GM12878 (cell line): ENCODE results near the gene TMEM91. TPM values are rescaled to one million over a fixed set of nuclear protein-coding genes. Genes with fewer than 3 reads are reported as not detected.

ENCODE experiments used
- BACH1 ChIP-seq: fragments of 450-650 bp; IDR thresholded peaks from 2 replicates; pipeline ENCODE4 v1.6.1; 2017; ENCODE audit warnings: mild to moderate bottlenecking, borderline replicate concordance
- BMI1 ChIP-seq: fragments of 450-650 bp; IDR thresholded peaks from 2 replicates; pipeline ENCODE4 v1.6.1; 2016; ENCODE audit warnings: mild to moderate bottlenecking, moderate library complexity, borderline replicate concordance
- CREM ChIP-seq: IDR thresholded peaks from 2 replicates; pipeline ENCODE4 v1.6.1; 2014; ENCODE audit warnings: antibody characterized with exemption, low read depth
- EED ChIP-seq: sonication (generic); IDR thresholded peaks from 2 replicates; pipeline ENCODE4 v1.6.1; 2016; ENCODE audit warnings: antibody characterized with exemption, low read depth
- ETV6 ChIP-seq, 2 experiments: fragments of 450-650 bp in 1 of 2; IDR thresholded peaks in 1 of 2; conservative IDR thresholded peaks in 1 of 2; 2 replicates each; pipeline ENCODE4 v1.6.1; 2014; ENCODE audit warnings: antibody characterized with exemption in 1 of 2, borderline replicate concordance in 1 of 2, low read depth in 1 of 2, mild to moderate bottlenecking in 1 of 2, moderate library complexity in 1 of 2
- GATAD2B ChIP-seq: fragments of 450-650 bp; conservative IDR thresholded peaks from 2 replicates; pipeline ENCODE4 v1.6.1; 2017; ENCODE audit warnings: low read depth, mild to moderate bottlenecking, moderate library complexity
- IKZF2 ChIP-seq, 2 experiments: fragments of 450-650 bp; IDR thresholded peaks; 2 replicates each; pipeline ENCODE4 v1.6.1; 2017; ENCODE audit warnings: mild to moderate bottlenecking in 2 of 2, moderate library complexity in 2 of 2
- KLF5 ChIP-seq: fragments of 450-650 bp; IDR thresholded peaks from 2 replicates; pipeline ENCODE4 v1.6.1; 2014; ENCODE audit warnings: mild to moderate bottlenecking; ENCODE audit not compliant: partially characterized antibody
- MTA3 ChIP-seq: IDR thresholded peaks from 2 replicates; pipeline ENCODE4 v1.6.1; 2012; ENCODE audit warnings: low read length, inconsistent platforms, borderline replicate concordance
- MXI1 ChIP-seq: fragments of 150-350 bp; IDR thresholded peaks from 2 replicates; pipeline ENCODE4 v1.6.1; 2011; ENCODE audit warnings: low read depth, mild to moderate bottlenecking, inconsistent platforms, low read length, improper control_type of control experiment
- POLR2AphosphoS5 ChIP-seq: IDR thresholded peaks from 2 replicates; pipeline ENCODE4 v1.6.1; 2011; ENCODE audit warnings: mild to moderate bottlenecking, low read length, inconsistent platforms
- ZBED1 ChIP-seq: IDR thresholded peaks from 2 replicates; pipeline ENCODE4 v1.6.1; 2016; ENCODE audit warnings: borderline replicate concordance
- polyA plus RNA-seq, 11 experiments: library from polyadenylated mRNA; depleted of rRNA in 4 of 11; unstranded in 6 of 11; stranded (reverse) in 5 of 11; fragments of >200 nt; fragmentation: Nextera tagmentation in 4 of 11; fragmentation: Illumina TruSeq in 1 of 11; extraction: Ambion mirVana in 4 of 11; extraction: Trizol in 1 of 11; gene quantifications; 1 replicate in 1 of 11; 2 replicates in 10 of 11; pipeline versions ENCODE4 v1.2.1 to v1.2.3, GENCODE V29; 2011 to 2016; ENCODE audit warnings: inconsistent platforms in 2 of 11, missing spikeins in 2 of 11, low read depth in 1 of 11
- total RNA-seq, 4 experiments: library from RNA; depleted of rRNA in 3 of 4; stranded (reverse); fragments of >200 nt in 3 of 4; fragmentation: Illumina TruSeq in 1 of 4; extraction: Trizol in 1 of 4; gene quantifications; 2 replicates each; pipeline versions ENCODE4 v1.2.1 to v1.2.3, GENCODE V29; 2013 to 2021
- TF ChIP-seq, protein P1 (sequence below): fragments of 450-650 bp; IDR thresholded peaks from 2 replicates; pipeline ENCODE4 v1.6.1; 2017; ENCODE audit warnings: mild to moderate bottlenecking, moderate library complexity
- TF ChIP-seq, protein P2 (sequence below): IDR thresholded peaks from 2 replicates; pipeline ENCODE4 v1.6.1; 2011; ENCODE audit warnings: low read depth, low read length, improper control_type of control experiment, borderline replicate concordance
- TF ChIP-seq, protein P3 (sequence below): IDR thresholded peaks from 2 replicates; pipeline ENCODE4 v1.6.1; 2011; ENCODE audit warnings: borderline replicate concordance, low read depth, mild to moderate bottlenecking, moderate library complexity, low read length; ENCODE audit not compliant: insufficient read depth, poor library complexity, severe bottlenecking

TMEM91 gene
- total and polyA plus RNA-seq, 10 of the 15 experiments (the other 5 are each of a cell fraction or from before 2014, with no cell fraction given) = 1.5 to 5.5 (median 2.7) TPM

GRCh38 chr19:41327576-41328156 is 48.7 kb upstream of the TMEM91 start (continued):
- TF ChIP-seq BMI1 (no peak), GATAD2B (peak; percentile 88), CREM (peak; percentile 52), ZBED1 (0 out of 2 replicates have a peak, but pooled peaks have one; percentile 5), EED (peak; percentile 59), ETV6 (conservative IDR thresholded peaks at IDR 0.05 in 1 of 2, IDR thresholded peaks at IDR 0.05 in 1 of 2; ENCODE audit: borderline replicate concordance in 1 of 2, low read depth in 1 of 2) (peak in 1 of 2 experiments; percentile 95; a peak in 1 of 4 replicates), MTA3 (peak; percentile 80; the same call in 1 of the 2 replicates), POLR2AphosphoS5 (0 out of 2 replicates have a peak, but pooled peaks have one; percentile 24), MXI1 (0 out of 2 replicates have a peak, but pooled peaks have one; percentile 15), KLF5 (peak; percentile 42), BACH1 (peak; percentile 20; the same call in 1 of the 2 replicates), IKZF2 (IDR thresholded peaks at IDR 0.05) (0 out of 4 replicates have a peak, but pooled peaks of 1 of the 2 experiments have one; percentile 10)
- TF ChIP-seq, protein P1, sequence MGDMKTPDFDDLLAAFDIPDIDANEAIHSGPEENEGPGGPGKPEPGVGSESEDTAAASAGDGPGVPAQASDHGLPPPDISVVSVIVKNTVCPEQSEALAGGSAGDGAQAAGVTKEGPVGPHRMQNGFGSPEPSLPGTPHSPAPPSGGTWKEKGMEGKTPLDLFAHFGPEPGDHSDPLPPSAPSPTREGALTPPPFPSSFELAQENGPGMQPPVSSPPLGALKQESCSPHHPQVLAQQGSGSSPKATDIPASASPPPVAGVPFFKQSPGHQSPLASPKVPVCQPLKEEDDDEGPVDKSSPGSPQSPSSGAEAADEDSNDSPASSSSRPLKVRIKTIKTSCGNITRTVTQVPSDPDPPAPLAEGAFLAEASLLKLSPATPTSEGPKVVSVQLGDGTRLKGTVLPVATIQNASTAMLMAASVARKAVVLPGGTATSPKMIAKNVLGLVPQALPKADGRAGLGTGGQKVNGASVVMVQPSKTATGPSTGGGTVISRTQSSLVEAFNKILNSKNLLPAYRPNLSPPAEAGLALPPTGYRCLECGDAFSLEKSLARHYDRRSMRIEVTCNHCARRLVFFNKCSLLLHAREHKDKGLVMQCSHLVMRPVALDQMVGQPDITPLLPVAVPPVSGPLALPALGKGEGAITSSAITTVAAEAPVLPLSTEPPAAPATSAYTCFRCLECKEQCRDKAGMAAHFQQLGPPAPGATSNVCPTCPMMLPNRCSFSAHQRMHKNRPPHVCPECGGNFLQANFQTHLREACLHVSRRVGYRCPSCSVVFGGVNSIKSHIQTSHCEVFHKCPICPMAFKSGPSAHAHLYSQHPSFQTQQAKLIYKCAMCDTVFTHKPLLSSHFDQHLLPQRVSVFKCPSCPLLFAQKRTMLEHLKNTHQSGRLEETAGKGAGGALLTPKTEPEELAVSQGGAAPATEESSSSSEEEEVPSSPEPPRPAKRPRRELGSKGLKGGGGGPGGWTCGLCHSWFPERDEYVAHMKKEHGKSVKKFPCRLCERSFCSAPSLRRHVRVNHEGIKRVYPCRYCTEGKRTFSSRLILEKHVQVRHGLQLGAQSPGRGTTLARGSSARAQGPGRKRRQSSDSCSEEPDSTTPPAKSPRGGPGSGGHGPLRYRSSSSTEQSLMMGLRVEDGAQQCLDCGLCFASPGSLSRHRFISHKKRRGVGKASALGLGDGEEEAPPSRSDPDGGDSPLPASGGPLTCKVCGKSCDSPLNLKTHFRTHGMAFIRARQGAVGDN = peak; percentile 76
- TF ChIP-seq, protein P2, sequence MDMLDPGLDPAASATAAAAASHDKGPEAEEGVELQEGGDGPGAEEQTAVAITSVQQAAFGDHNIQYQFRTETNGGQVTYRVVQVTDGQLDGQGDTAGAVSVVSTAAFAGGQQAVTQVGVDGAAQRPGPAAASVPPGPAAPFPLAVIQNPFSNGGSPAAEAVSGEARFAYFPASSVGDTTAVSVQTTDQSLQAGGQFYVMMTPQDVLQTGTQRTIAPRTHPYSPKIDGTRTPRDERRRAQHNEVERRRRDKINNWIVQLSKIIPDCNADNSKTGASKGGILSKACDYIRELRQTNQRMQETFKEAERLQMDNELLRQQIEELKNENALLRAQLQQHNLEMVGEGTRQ = no peak
- TF ChIP-seq, protein P3, sequence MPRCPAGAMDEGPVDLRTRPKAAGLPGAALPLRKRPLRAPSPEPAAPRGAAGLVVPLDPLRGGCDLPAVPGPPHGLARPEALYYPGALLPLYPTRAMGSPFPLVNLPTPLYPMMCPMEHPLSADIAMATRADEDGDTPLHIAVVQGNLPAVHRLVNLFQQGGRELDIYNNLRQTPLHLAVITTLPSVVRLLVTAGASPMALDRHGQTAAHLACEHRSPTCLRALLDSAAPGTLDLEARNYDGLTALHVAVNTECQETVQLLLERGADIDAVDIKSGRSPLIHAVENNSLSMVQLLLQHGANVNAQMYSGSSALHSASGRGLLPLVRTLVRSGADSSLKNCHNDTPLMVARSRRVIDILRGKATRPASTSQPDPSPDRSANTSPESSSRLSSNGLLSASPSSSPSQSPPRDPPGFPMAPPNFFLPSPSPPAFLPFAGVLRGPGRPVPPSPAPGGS = peak; percentile 42
